ENCODE data around the gene DNER. TPM values are rescaled to one million over a fixed set of nuclear protein-coding genes. Genes with fewer than 3 reads are reported as not detected.

DNER gene
- total and polyA plus RNA-seq, 2 of the 4 experiments (the other 2 are of a cell fraction), result under 0.01 to 0.14 TPM

DNA sequence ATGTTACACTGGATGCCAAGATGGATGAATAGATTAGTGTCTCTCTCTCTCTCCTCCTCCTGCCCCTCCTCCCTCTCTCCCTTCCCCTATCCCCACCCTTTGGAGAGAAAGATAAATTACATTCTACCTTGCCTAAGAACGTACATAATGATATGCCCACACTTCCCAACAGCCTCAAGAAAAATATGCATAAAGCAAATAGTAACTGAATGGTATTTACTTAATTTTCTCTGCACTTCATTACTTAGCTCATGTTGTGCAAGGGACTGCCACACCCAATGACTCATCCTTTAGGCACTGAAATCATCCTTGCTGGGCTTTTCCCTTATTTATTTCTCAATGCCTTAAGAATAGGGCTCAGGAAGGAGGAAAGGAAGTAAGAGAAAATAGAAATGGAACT, 306.0 kb downstream of the DNER start:
- in situ Hi-C loops (cut with MboI; ENCODE audit: low sequenced_read_pairs), result no loop called here
- Histone ChIP-seq H4K8ac (ENCODE audit: low read depth in 2 of 2, low read length in 2 of 2) (peak overlapping the region in 1 of 2 experiments; percentile 92; a peak in 1 of 4 replicates), H2AFZ (replicated peaks; ENCODE audit: low read length, poor library complexity) (no peak overlapping the region), H2BK20ac (ENCODE audit: low read depth, low read length) (no peak overlapping the region), H3K4me3 (ENCODE audit: insufficient read depth, low read depth, low read length) (no peak overlapping the region), H3K4me1 (ENCODE audit: control insufficient read depth, insufficient read depth, low read length) (peaks cover 15% of the 10 kb centered on the region), H3K9me3 (ENCODE audit: control insufficient read depth, insufficient read depth, low read length) (no peaks in the 10 kb centered on the region), H3K23ac (ENCODE audit: low read depth, low read length) (no peak overlapping the region), H4K5ac (ENCODE audit: low read depth, low read length) (no peak overlapping the region), H4K91ac (ENCODE audit: insufficient read depth, low read depth, low read length) (no peak overlapping the region), H3K56ac (ENCODE audit: extremely low read depth, insufficient read depth, low read length) (no peak overlapping the region), H3K36me3 (ENCODE audit: control insufficient read depth, insufficient read depth, low read length) (no peaks in the 10 kb centered on the region), H2BK120ac (ENCODE audit: low read depth, low read length) (no peak overlapping the region), H3K14ac (replicated peaks; ENCODE audit: low read depth, low read length) (no peak overlapping the region), H3K27ac (ENCODE audit: insufficient read depth, low read length) (peak overlapping the region; percentile 50; the same call in 1 of the 2 replicates), H2BK5ac (ENCODE audit: low read depth, low read length, poor library complexity, severe bottlenecking) (no peak overlapping the region), H3K27me3 (ENCODE audit: control insufficient read depth, insufficient read depth, low read length) (no peaks in the 10 kb centered on the region), H2AK5ac (ENCODE audit: low read depth, low read length) (no peak overlapping the region), H2AK9ac (replicated peaks; ENCODE audit: low read depth, low read length, poor library complexity) (no peak overlapping the region), H3K9me1 (ENCODE audit: insufficient read depth, low read length) (peaks cover 8% of the 10 kb centered on the region; the same call in 1 of the 2 replicates), H3K4ac (ENCODE audit: low read depth, low read length) (no peak overlapping the region), H3K4me2 (ENCODE audit: low read depth, low read length) (no peak overlapping the region), H3K9ac (ENCODE audit: low read depth, low read length) (no peak overlapping the region), H3K18ac (ENCODE audit: low read depth, low read length) (no peak overlapping the region), H4K20me1 (ENCODE audit: insufficient read depth, low read length) (no peaks in the 10 kb centered on the region), H2BK15ac (ENCODE audit: low read depth, low read length) (no peak overlapping the region), H3K79me1 (ENCODE audit: low read depth in 1 of 2, low read length in 2 of 2) (no peaks in the 10 kb centered on the region)
- WGBS, 2 experiments (ENCODE audit: extremely low coverage in 2 of 2, insufficient read length in 1 of 2), result no CpG with 5 or more reads among the region's 1 CpG
- DNase-seq, result peak; percentile 91
- TF ChIP-seq, protein P1, sequence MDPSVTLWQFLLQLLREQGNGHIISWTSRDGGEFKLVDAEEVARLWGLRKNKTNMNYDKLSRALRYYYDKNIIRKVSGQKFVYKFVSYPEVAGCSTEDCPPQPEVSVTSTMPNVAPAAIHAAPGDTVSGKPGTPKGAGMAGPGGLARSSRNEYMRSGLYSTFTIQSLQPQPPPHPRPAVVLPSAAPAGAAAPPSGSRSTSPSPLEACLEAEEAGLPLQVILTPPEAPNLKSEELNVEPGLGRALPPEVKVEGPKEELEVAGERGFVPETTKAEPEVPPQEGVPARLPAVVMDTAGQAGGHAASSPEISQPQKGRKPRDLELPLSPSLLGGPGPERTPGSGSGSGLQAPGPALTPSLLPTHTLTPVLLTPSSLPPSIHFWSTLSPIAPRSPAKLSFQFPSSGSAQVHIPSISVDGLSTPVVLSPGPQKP (IDR thresholded peaks at IDR 0.05; ENCODE audit: borderline replicate concordance, low read depth, low read length), result no peak
- TF ChIP-seq CEBPB (IDR thresholded peaks at IDR 0.05; ENCODE audit: low read depth, low read length) (peak; percentile 97), MAFK (IDR thresholded peaks at IDR 0.05; ENCODE audit: low read depth, low read length) (no peak), FOS (IDR thresholded peaks at IDR 0.05; ENCODE audit: low read depth, low read length) (peak; percentile 92), MXI1 (IDR thresholded peaks at IDR 0.05; ENCODE audit: borderline replicate concordance, low read depth, low read length) (no peak), NFE2L2 (IDR thresholded peaks at IDR 0.05; ENCODE audit: low read depth, low read length) (peak; percentile 19; the same call in 1 of the 2 replicates), BHLHE40 (IDR thresholded peaks at IDR 0.05; ENCODE audit: low read depth, low read length) (0 out of 2 replicates have a peak, but pooled peaks have one; percentile 18)
- TF ChIP-seq, protein P2, sequence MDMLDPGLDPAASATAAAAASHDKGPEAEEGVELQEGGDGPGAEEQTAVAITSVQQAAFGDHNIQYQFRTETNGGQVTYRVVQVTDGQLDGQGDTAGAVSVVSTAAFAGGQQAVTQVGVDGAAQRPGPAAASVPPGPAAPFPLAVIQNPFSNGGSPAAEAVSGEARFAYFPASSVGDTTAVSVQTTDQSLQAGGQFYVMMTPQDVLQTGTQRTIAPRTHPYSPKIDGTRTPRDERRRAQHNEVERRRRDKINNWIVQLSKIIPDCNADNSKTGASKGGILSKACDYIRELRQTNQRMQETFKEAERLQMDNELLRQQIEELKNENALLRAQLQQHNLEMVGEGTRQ (IDR thresholded peaks at IDR 0.05; ENCODE audit: low read depth, low read length), result no peak
- intact Hi-C loops (cut with micrococcal nuclease), result no loop called here
- ChIA-PET CTCF (no interaction called here), POLR2A (ENCODE audit: unreplicated experiment) (no interaction called here)
- peak; percentile 78 for ATAC-seq (ENCODE audit: low read depth)
- BruUV-seq (replicated peaks), result no TSS peak
- dilution Hi-C loops (cut with HindIII; ENCODE audit: low sequenced_read_pairs, unreplicated experiment), result no loop called here

All from IMR-90 (cell line).